ENCODE results near the gene PIP4K2B. TPM values are rescaled to one million over a fixed set of nuclear protein-coding genes. Genes with fewer than 3 reads are reported as not detected.

Gene PIP4K2B
- total RNA-seq, 1 experiment from 2014 or later, result 42.3 TPM

DNA sequence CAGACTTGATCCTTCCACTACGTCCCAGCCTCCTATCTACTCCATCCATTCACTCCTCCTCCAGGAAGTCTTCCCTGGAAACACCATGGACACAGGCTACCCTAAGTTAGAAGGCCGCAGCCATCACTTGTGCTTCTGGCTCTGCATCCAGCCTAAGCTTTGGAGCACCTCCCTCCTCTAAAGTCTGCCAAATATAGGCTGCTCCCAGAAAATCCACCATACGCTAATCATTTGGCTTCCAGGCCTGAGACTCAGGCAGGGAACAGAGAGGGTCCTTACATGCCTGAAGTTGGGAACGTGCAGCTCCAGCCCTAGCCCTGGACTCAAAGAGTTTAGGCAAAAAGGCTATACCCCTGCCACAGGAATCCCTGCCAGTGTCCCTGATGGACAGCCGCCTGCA is 57.9 kb downstream of the PIP4K2B start:
- intact Hi-C loops (cut with micrococcal nuclease; ENCODE audit: unreplicated experiment) (no loop called here), in situ Hi-C loops (cut with HindIII; ENCODE audit: low pct_unique_long_range_greater_than_20kb, low sequenced_read_pairs) (no loop called here)
- Histone ChIP-seq H3K27me3 (ENCODE audit: control insufficient read depth, insufficient read depth, low read length) (no peaks in the 10 kb centered on the region), H3K4me3 (ENCODE audit: low read depth in 2 of 2, low read length in 2 of 2) (no peak overlapping the region), H3K4me1 (ENCODE audit: control insufficient read depth, insufficient read depth, low read length) (peaks cover 33% of the 10 kb centered on the region), H3K36me3 (ENCODE audit: control insufficient read depth, insufficient read depth, low read length) (no peaks in the 10 kb centered on the region; the same call in 1 of the 2 replicates), H3K9me3 (ENCODE audit: control insufficient read depth, insufficient read depth, low read depth, low read length) (no peaks in the 10 kb centered on the region), H3K27ac (ENCODE audit: low read length) (no peak overlapping the region)
- ATAC-seq (no peak), DNase-seq (ENCODE audit: low read depth, low spot score) (no peak)
- no TSS peak for BruUV-seq (replicated peaks)
- no peak for TF ChIP-seq CTCF (IDR thresholded peaks at IDR 0.05)
- TF ChIP-seq SIN3A (IDR thresholded peaks at IDR 0.05; ENCODE audit: borderline replicate concordance, insufficient read depth, low read depth, low read length), result no peak
- TF ChIP-seq POLR2AphosphoS5 (IDR thresholded peaks at IDR 0.05; ENCODE audit: low read depth, low read length), result no peak
- TF ChIP-seq, protein P1, sequence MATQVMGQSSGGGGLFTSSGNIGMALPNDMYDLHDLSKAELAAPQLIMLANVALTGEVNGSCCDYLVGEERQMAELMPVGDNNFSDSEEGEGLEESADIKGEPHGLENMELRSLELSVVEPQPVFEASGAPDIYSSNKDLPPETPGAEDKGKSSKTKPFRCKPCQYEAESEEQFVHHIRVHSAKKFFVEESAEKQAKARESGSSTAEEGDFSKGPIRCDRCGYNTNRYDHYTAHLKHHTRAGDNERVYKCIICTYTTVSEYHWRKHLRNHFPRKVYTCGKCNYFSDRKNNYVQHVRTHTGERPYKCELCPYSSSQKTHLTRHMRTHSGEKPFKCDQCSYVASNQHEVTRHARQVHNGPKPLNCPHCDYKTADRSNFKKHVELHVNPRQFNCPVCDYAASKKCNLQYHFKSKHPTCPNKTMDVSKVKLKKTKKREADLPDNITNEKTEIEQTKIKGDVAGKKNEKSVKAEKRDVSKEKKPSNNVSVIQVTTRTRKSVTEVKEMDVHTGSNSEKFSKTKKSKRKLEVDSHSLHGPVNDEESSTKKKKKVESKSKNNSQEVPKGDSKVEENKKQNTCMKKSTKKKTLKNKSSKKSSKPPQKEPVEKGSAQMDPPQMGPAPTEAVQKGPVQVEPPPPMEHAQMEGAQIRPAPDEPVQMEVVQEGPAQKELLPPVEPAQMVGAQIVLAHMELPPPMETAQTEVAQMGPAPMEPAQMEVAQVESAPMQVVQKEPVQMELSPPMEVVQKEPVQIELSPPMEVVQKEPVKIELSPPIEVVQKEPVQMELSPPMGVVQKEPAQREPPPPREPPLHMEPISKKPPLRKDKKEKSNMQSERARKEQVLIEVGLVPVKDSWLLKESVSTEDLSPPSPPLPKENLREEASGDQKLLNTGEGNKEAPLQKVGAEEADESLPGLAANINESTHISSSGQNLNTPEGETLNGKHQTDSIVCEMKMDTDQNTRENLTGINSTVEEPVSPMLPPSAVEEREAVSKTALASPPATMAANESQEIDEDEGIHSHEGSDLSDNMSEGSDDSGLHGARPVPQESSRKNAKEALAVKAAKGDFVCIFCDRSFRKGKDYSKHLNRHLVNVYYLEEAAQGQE (IDR thresholded peaks at IDR 0.05; ENCODE audit: insufficient read depth in 1 of 2, low read depth in 2 of 2, low read length in 1 of 2), result no peak
- no peak for TF ChIP-seq TCF7L2 (IDR thresholded peaks at IDR 0.05; ENCODE audit: low read depth, low read length)
- CTCF ChIA-PET, result no interaction called here
- POLR2A ChIA-PET, result no interaction called here

GRCh38 chr17:38740806-38741205 is 58.5 kb downstream of the PIP4K2B start:
- ATAC-seq (no peak), DNase-seq (ENCODE audit: low read depth, low spot score) (no peak)
- intact Hi-C loops (cut with micrococcal nuclease; ENCODE audit: unreplicated experiment) (no loop called here), in situ Hi-C loops (cut with HindIII; ENCODE audit: low pct_unique_long_range_greater_than_20kb, low sequenced_read_pairs) (no loop called here)
- Histone ChIP-seq H3K4me3 (ENCODE audit: low read depth in 2 of 2, low read length in 2 of 2) (no peak overlapping the region), H3K27ac (ENCODE audit: low read length) (no peak overlapping the region), H3K27me3 (ENCODE audit: control insufficient read depth, insufficient read depth, low read length) (no peaks in the 10 kb centered on the region), H3K36me3 (ENCODE audit: control insufficient read depth, insufficient read depth, low read length) (no peaks in the 10 kb centered on the region; the same call in 1 of the 2 replicates), H3K9me3 (ENCODE audit: control insufficient read depth, insufficient read depth, low read depth, low read length) (no peaks in the 10 kb centered on the region), H3K4me1 (ENCODE audit: control insufficient read depth, insufficient read depth, low read length) (peaks cover 26% of the 10 kb centered on the region)
- BruUV-seq (replicated peaks), result no TSS peak
- CTCF ChIA-PET, result no interaction called here
- POLR2A ChIA-PET, result no interaction called here
- TF ChIP-seq, protein P1 (IDR thresholded peaks at IDR 0.05; ENCODE audit: insufficient read depth in 1 of 2, low read depth in 2 of 2, low read length in 1 of 2), result no peak
- TF ChIP-seq CTCF (IDR thresholded peaks at IDR 0.05), result no peak

All from Panc1 (cell line).